Measurements from ENCODE around the gene BCL2L1. TPM values are rescaled to one million over a fixed set of nuclear protein-coding genes. Genes with fewer than 3 reads are reported as not detected.

Gene BCL2L1
- total and polyA plus RNA-seq, 10 of the 15 experiments (the other 5 are each of a cell fraction or from before 2014, with no cell fraction given), result 0.63 to 67.7 (median 43.6) TPM

- no peak for TF ChIP-seq NKRF (conservative IDR thresholded peaks at IDR 0.05)
- no peak for TF ChIP-seq TBL1XR1 (IDR thresholded peaks at IDR 0.05; ENCODE audit: low read depth, low read length)
- no peak for TF ChIP-seq ZNF592 (IDR thresholded peaks at IDR 0.05)
- TF ChIP-seq EGR1 (IDR thresholded peaks at IDR 0.05; ENCODE audit: borderline replicate concordance in 1 of 2, low read depth in 2 of 2, low read length in 2 of 2), result no peak
- no peak for TF ChIP-seq KAT2A (conservative IDR thresholded peaks at IDR 0.05; ENCODE audit: control insufficient read depth, low read depth, low read length)
- TF ChIP-seq ATF7 (IDR thresholded peaks at IDR 0.05; ENCODE audit: low read depth), result peak; percentile 28; the same call in 1 of the 2 replicates
- no peak for TF ChIP-seq ATF3 (IDR thresholded peaks at IDR 0.05; ENCODE audit: borderline replicate concordance, extremely low read depth, low read depth, low read length)
- peak; percentile 54; the same call in 1 of the 2 replicates for TF ChIP-seq JUNB (IDR thresholded peaks at IDR 0.05)
- no peak for TF ChIP-seq E2F4 (IDR thresholded peaks at IDR 0.05; ENCODE audit: low read depth, low read length)
- TF ChIP-seq MYC (IDR thresholded peaks at IDR 0.05; ENCODE audit: insufficient read depth, insufficient read length, insufficient replicate concordance, low read length, severe bottlenecking), result no peak
- peak; percentile 33 for TF ChIP-seq RUNX3 (IDR thresholded peaks at IDR 0.05; ENCODE audit: low read length)
Observed at GRCh38 chr20:31740208-31740607, 17.5 kb upstream of the BCL2L1 start (continued).
